HL-60 (cell line): ENCODE results near the gene PDGFRA.

Experiments used
- CTCF ChIP-seq: IDR thresholded peaks from one replicate; pipeline ENCODE4 v1.5.1; 2011; ENCODE audit warnings: low read length, control low read depth, inconsistent platforms; ENCODE audit not compliant: insufficient read depth
- POLR2AphosphoS5 ChIP-seq: IDR thresholded peaks from 2 replicates; pipeline ENCODE4 v1.6.1; 2012; ENCODE audit warnings: low read depth
- SPI1 ChIP-seq: IDR thresholded peaks from 2 replicates; pipeline ENCODE4 v1.6.1; 2012; ENCODE audit warnings: low read depth, mild to moderate bottlenecking, borderline replicate concordance
- TF ChIP-seq, protein P1 (sequence below): IDR thresholded peaks from 2 replicates; pipeline ENCODE4 v1.6.1; 2012; ENCODE audit warnings: low read depth; ENCODE audit not compliant: insufficient replicate concordance

- TF ChIP-seq POLR2AphosphoS5, result no peak
- TF ChIP-seq CTCF, result peak; percentile 29
- TF ChIP-seq, protein P1, sequence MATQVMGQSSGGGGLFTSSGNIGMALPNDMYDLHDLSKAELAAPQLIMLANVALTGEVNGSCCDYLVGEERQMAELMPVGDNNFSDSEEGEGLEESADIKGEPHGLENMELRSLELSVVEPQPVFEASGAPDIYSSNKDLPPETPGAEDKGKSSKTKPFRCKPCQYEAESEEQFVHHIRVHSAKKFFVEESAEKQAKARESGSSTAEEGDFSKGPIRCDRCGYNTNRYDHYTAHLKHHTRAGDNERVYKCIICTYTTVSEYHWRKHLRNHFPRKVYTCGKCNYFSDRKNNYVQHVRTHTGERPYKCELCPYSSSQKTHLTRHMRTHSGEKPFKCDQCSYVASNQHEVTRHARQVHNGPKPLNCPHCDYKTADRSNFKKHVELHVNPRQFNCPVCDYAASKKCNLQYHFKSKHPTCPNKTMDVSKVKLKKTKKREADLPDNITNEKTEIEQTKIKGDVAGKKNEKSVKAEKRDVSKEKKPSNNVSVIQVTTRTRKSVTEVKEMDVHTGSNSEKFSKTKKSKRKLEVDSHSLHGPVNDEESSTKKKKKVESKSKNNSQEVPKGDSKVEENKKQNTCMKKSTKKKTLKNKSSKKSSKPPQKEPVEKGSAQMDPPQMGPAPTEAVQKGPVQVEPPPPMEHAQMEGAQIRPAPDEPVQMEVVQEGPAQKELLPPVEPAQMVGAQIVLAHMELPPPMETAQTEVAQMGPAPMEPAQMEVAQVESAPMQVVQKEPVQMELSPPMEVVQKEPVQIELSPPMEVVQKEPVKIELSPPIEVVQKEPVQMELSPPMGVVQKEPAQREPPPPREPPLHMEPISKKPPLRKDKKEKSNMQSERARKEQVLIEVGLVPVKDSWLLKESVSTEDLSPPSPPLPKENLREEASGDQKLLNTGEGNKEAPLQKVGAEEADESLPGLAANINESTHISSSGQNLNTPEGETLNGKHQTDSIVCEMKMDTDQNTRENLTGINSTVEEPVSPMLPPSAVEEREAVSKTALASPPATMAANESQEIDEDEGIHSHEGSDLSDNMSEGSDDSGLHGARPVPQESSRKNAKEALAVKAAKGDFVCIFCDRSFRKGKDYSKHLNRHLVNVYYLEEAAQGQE, result no peak
- TF ChIP-seq SPI1, result no peak
Measured at GRCh38 chr4:54322818-54323417, 93.8 kb downstream of the PDGFRA start.
